ENCODE results near the gene MBD5.
"Not testable (repeated sequence)": the region's sequence is repeated elsewhere in the genome, so short reads cannot be mapped to it uniquely, and the experiment has no call there.

Gene MBD5

GRCh38 chr2:148528356-148529064 is 507.6 kb downstream of the MBD5 start:
- no peak for DNase-seq

- no peak for DNase-seq
Measured at GRCh38 chr2:148529745-148530144, 508.9 kb downstream of the MBD5 start.

GRCh38 chr2:148530350-148530749 is 509.5 kb downstream of the MBD5 start:
- DNase-seq: no peak

GRCh38 chr2:148531235-148531634 is 510.3 kb downstream of the MBD5 start:
- DNase-seq: no peak

GRCh38 chr2:148531669-148532428 is 511.0 kb downstream of the MBD5 start:
- no peak for DNase-seq

GRCh38 chr2:148533004-148533403 is 512.1 kb downstream of the MBD5 start:
- DNase-seq: no peak

GRCh38 chr2:148533685-148534084 is 512.8 kb downstream of the MBD5 start:
- no peak for DNase-seq

GRCh38 chr2:148534416-148535204 is 513.7 kb downstream of the MBD5 start:
- DNase-seq: no peak

- DNase-seq: no peak
Measured at GRCh38 chr2:148538375-148538774, 517.5 kb downstream of the MBD5 start.

- no peak for DNase-seq
Measured at GRCh38 chr2:148540022-148540421, 519.1 kb downstream of the MBD5 start.

- no peak for DNase-seq
Measured at GRCh38 chr2:148541792-148542191, 520.9 kb downstream of the MBD5 start.

GRCh38 chr2:148542614-148543013 is 521.7 kb downstream of the MBD5 start:
- DNase-seq: no peak

GRCh38 chr2:148543088-148543540 is 522.2 kb downstream of the MBD5 start:
- DNase-seq: not testable (repeated sequence)

- no peak for DNase-seq
Measured at GRCh38 chr2:148545390-148546256, 524.7 kb downstream of the MBD5 start.

GRCh38 chr2:148546270-148546669 is 525.4 kb downstream of the MBD5 start:
- no peak for DNase-seq

GRCh38 chr2:148548716-148549400 is 528.0 kb downstream of the MBD5 start:
- no peak for DNase-seq

GRCh38 chr2:148552675-148553331 is 531.9 kb downstream of the MBD5 start:
- DNase-seq: no peak

GRCh38 chr2:148553332-148553887 is 532.5 kb downstream of the MBD5 start:
- DNase-seq: no peak

GRCh38 chr2:148554459-148555247 is 533.8 kb downstream of the MBD5 start:
- DNase-seq: no peak

Data from CD4-positive, alpha-beta T cell treated with Interleukin-15 for 1 hour (primary cell).